Measurements from ENCODE around the gene FRY.

The FRY gene

GRCh38 chr13:32127691-32128090, 96.1 kb downstream of the FRY start:
- no peaks in the 10 kb centered on the region for H3K9me3 ChIP-seq (ENCODE audit: insufficient read depth, low read depth, low read length)
- H3K4me2 ChIP-seq (ENCODE audit: low read depth, low read length, poor library complexity, severe bottlenecking) = no peak overlapping the region
- no peak overlapping the region for H3K4me3 ChIP-seq (ENCODE audit: low read length, poor library complexity, severe bottlenecking)
- H3F3A ChIP-seq (ENCODE audit: low read depth) = no peaks in the 10 kb centered on the region
- H3K79me2 ChIP-seq (ENCODE audit: insufficient read depth, low read length) = no peaks in the 10 kb centered on the region
- H3K36me3 ChIP-seq (ENCODE audit: insufficient read depth, low read length) = no peaks in the 10 kb centered on the region
- no peak for TF ChIP-seq EZH2phosphoT487 (IDR thresholded peaks at IDR 0.05; ENCODE audit: borderline replicate concordance)
- TF ChIP-seq CTCF (conservative IDR thresholded peaks at IDR 0.05; ENCODE audit: low read length) = no peak
- no peak overlapping the region for H2AFZ ChIP-seq (ENCODE audit: low read length)
- no peaks in the 10 kb centered on the region for H3K27me3 ChIP-seq (ENCODE audit: insufficient read depth, low read length, poor library complexity, severe bottlenecking)
- no peak overlapping the region for H3K9ac ChIP-seq (ENCODE audit: low read depth, low read length, poor library complexity, severe bottlenecking)
- H3K9me2 ChIP-seq (replicated peaks; ENCODE audit: low read depth, low read length) = no peaks in the 10 kb centered on the region
- H4K20me1 ChIP-seq (ENCODE audit: insufficient read depth, low read length, poor library complexity, severe bottlenecking) = no peaks in the 10 kb centered on the region
- H3K4me1 ChIP-seq (ENCODE audit: insufficient read depth, low read length, poor library complexity, severe bottlenecking) = no peaks in the 10 kb centered on the region

GRCh38 chr13:32134241-32135055, 102.9 kb downstream of the FRY start:
- H4K20me1 ChIP-seq (ENCODE audit: insufficient read depth, low read length, poor library complexity, severe bottlenecking) = no peaks in the 10 kb centered on the region
- H3K4me1 ChIP-seq (ENCODE audit: insufficient read depth, low read length, poor library complexity, severe bottlenecking) = no peaks in the 10 kb centered on the region
- no peaks in the 10 kb centered on the region for H3K27me3 ChIP-seq (ENCODE audit: insufficient read depth, low read length, poor library complexity, severe bottlenecking)
- H2AFZ ChIP-seq (ENCODE audit: low read length) = no peak overlapping the region
- H3K4me2 ChIP-seq (ENCODE audit: low read depth, low read length, poor library complexity, severe bottlenecking) = no peak overlapping the region
- H3K9me2 ChIP-seq (replicated peaks; ENCODE audit: low read depth, low read length) = no peaks in the 10 kb centered on the region
- H3K9me3 ChIP-seq (ENCODE audit: insufficient read depth, low read depth, low read length) = no peaks in the 10 kb centered on the region
- no peak for TF ChIP-seq CTCF (conservative IDR thresholded peaks at IDR 0.05; ENCODE audit: low read length)
- no peak for TF ChIP-seq EZH2phosphoT487 (IDR thresholded peaks at IDR 0.05; ENCODE audit: borderline replicate concordance)
- no peak overlapping the region for H3K9ac ChIP-seq (ENCODE audit: low read depth, low read length, poor library complexity, severe bottlenecking)
- no peaks in the 10 kb centered on the region for H3K79me2 ChIP-seq (ENCODE audit: insufficient read depth, low read length)
- no peak overlapping the region for H3K4me3 ChIP-seq (ENCODE audit: low read length, poor library complexity, severe bottlenecking)
- H3K36me3 ChIP-seq (ENCODE audit: insufficient read depth, low read length) = no peaks in the 10 kb centered on the region
- H3F3A ChIP-seq (ENCODE audit: low read depth) = no peaks in the 10 kb centered on the region

GRCh38 chr13:32135056-32135390, 103.4 kb downstream of the FRY start:
- H2AFZ ChIP-seq (ENCODE audit: low read length) = no peak overlapping the region
- H3K9me3 ChIP-seq (ENCODE audit: insufficient read depth, low read depth, low read length) = no peaks in the 10 kb centered on the region
- no peaks in the 10 kb centered on the region for H3K27me3 ChIP-seq (ENCODE audit: insufficient read depth, low read length, poor library complexity, severe bottlenecking)
- H3K9ac ChIP-seq (ENCODE audit: low read depth, low read length, poor library complexity, severe bottlenecking) = no peak overlapping the region
- no peak overlapping the region for H3K4me3 ChIP-seq (ENCODE audit: low read length, poor library complexity, severe bottlenecking)
- no peaks in the 10 kb centered on the region for H3K36me3 ChIP-seq (ENCODE audit: insufficient read depth, low read length)
- no peaks in the 10 kb centered on the region for H3K79me2 ChIP-seq (ENCODE audit: insufficient read depth, low read length)
- no peaks in the 10 kb centered on the region for H3F3A ChIP-seq (ENCODE audit: low read depth)
- H3K4me2 ChIP-seq (ENCODE audit: low read depth, low read length, poor library complexity, severe bottlenecking) = no peak overlapping the region
- no peaks in the 10 kb centered on the region for H3K9me2 ChIP-seq (replicated peaks; ENCODE audit: low read depth, low read length)
- no peaks in the 10 kb centered on the region for H3K4me1 ChIP-seq (ENCODE audit: insufficient read depth, low read length, poor library complexity, severe bottlenecking)
- TF ChIP-seq EZH2phosphoT487 (IDR thresholded peaks at IDR 0.05; ENCODE audit: borderline replicate concordance) (no peak), CTCF (conservative IDR thresholded peaks at IDR 0.05; ENCODE audit: low read length) (no peak)
- H4K20me1 ChIP-seq (ENCODE audit: insufficient read depth, low read length, poor library complexity, severe bottlenecking) = no peaks in the 10 kb centered on the region
